Lower leg skin (tissue), 3 donors: ENCODE data around the gene UNC13C.

Experiments used
- POLR2A ChIP-seq, 2 donors: fragments of 450-650 bp; IDR thresholded peaks; one replicate each; pipeline ENCODE4 v1.6.1; 2016 to 2017; ENCODE audit warnings: antibody characterized with exemption in 2 of 2, mild to moderate bottlenecking in 1 of 2, moderate library complexity in 1 of 2
- TF ChIP-seq, protein P1 (sequence below), 3 donors: fragments of 450-650 bp; IDR thresholded peaks; one replicate each; pipeline ENCODE4 v1.5.1; 2016; ENCODE audit warnings: antibody characterized with exemption in 3 of 3, mild to moderate bottlenecking in 3 of 3, moderate library complexity in 2 of 3

DNA sequence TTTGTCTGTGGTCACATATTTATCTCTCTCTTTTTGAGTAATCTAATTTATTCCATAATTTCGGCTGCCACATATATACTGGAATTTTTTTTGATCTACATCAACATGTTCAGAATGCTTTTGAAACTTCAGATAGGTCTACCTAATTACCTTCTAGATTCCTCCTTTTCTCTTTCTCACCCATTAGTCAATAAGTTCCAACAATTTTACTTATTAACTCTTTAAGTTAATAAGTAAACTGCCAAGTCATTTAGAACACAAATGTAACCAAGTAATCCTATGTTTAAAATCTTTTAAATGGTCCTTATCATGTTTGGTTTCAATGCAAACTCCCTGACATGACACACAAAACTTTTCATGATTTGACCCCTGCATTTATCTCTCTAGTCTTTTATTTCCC, 410.5 kb downstream of the UNC13C start:
- TF ChIP-seq, protein P1, sequence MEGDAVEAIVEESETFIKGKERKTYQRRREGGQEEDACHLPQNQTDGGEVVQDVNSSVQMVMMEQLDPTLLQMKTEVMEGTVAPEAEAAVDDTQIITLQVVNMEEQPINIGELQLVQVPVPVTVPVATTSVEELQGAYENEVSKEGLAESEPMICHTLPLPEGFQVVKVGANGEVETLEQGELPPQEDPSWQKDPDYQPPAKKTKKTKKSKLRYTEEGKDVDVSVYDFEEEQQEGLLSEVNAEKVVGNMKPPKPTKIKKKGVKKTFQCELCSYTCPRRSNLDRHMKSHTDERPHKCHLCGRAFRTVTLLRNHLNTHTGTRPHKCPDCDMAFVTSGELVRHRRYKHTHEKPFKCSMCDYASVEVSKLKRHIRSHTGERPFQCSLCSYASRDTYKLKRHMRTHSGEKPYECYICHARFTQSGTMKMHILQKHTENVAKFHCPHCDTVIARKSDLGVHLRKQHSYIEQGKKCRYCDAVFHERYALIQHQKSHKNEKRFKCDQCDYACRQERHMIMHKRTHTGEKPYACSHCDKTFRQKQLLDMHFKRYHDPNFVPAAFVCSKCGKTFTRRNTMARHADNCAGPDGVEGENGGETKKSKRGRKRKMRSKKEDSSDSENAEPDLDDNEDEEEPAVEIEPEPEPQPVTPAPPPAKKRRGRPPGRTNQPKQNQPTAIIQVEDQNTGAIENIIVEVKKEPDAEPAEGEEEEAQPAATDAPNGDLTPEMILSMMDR (IDR thresholded peaks at IDR 0.05) = no peak
- TF ChIP-seq POLR2A (IDR thresholded peaks at IDR 0.05) = no peak
